Brain pericyte (primary cell): Measurements from ENCODE around the gene JTB.
A peak's percentile ranks its signal among the peaks of the same experiment; 100 is the strongest.

ENCODE experiments used
- DNase-seq: peaks from one replicate; pipeline ENCODE4 v3.0.0-alpha.2; 2012; ENCODE audit warnings: low read depth, low spot score

JTB gene

GRCh38 chr1:153978274-153978909, 918 bp upstream of the JTB start:
- no peak for DNase-seq

GRCh38 chr1:153976819-153977249, 640 bp downstream of the JTB start:
- DNase-seq = no peak

- no peak for DNase-seq
These were observed 3.9 kb downstream of the JTB start for GRCh38 chr1:153973525-153973924.

GRCh38 chr1:153973071-153973470, 4.4 kb downstream of the JTB start:
- no peak for DNase-seq

GRCh38 chr1:153970346-153970745, 7.1 kb downstream of the JTB start:
- DNase-seq = no peak

- no peak for DNase-seq
These were observed 8.5 kb downstream of the JTB start for GRCh38 chr1:153968972-153969371.

GRCh38 chr1:153968408-153968807, 9.1 kb downstream of the JTB start:
- DNase-seq = no peak

- DNase-seq = no peak
These were observed 9.5 kb downstream of the JTB start for GRCh38 chr1:153968000-153968363.

GRCh38 chr1:153967107-153967999, 10.1 kb downstream of the JTB start, which contains the start of gene CREB3L4:
Gene CREB3L4 (plus strand): TSS chr1:153967902. CDS start chr1:153968526, 624 bp downstream.
- DNase-seq = peak; percentile 88

- DNase-seq = no peak
These were observed 13.6 kb downstream of the JTB start for GRCh38 chr1:153963850-153964331.

- peak; percentile 90 for DNase-seq
These were observed 14.2 kb downstream of the JTB start, which contains the start of gene SLC39A1 for GRCh38 chr1:153963030-153963849. Gene SLC39A1 (minus strand): TSS chr1:153963537. CDS start chr1:153962715, 822 bp downstream.

GRCh38 chr1:153962088-153963029, 15.1 kb downstream of the JTB start:
- DNase-seq = no peak

GRCh38 chr1:153961421-153961820, 16.1 kb downstream of the JTB start:
- no peak for DNase-seq

- no peak for DNase-seq
These were observed 17.3 kb downstream of the JTB start for GRCh38 chr1:153960206-153960605.

GRCh38 chr1:153959454-153959853, 18.0 kb downstream of the JTB start:
- DNase-seq = no peak

GRCh38 chr1:153958961-153959260, 18.6 kb downstream of the JTB start:
- no peak for DNase-seq

- peak; percentile 89 for DNase-seq
These were observed 19.1 kb downstream of the JTB start, which contains the start of gene CRTC2 for GRCh38 chr1:153958111-153958960. Gene CRTC2 (minus strand): TSS chr1:153958612. CDS start chr1:153958497, 115 bp downstream.

GRCh38 chr1:153957744-153958110, 19.7 kb downstream of the JTB start:
- no peak for DNase-seq

- no peak for DNase-seq
These were observed 20.3 kb downstream of the JTB start for GRCh38 chr1:153956997-153957715.
